OCI-M1 (cell line): ENCODE data around the gene UTP25.

ENCODE experiments used
- DNase-seq: peaks from one replicate; lab custom pipeline; 2025; lab: John Stamatoyannopoulos, UW

Gene UTP25

DNA sequence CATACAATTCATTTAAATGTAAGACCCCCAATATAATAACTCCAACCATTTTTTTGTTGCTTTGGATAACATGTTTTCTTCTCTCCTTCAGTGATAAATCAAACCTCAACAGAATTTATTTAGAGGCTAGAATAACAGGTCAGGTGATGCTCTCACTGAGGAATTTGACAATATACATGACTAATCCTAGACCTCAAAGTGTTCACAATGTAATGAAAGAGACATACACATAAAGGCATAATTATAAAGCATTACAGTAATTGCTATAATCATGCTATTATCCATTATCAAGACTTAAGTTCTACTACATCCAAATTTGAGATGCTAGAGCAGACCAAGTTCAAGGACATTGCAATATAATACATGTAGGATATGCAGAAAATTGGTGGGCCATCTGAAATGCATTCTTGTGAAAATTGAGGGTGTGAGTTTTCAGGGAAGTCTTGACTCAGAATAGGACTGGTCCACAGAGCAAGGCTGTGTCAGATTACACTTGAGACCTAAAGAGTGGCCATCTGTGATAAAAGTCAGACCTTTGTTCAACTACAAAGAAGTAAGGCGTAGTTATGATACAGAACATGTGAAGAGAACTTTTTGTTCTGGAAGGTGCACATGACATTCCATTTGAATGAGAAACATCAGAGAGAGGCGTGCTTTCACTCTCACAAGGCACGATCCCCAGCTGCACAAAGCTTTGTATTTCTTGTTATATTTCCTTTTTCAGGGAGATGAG lies 45.5 kb downstream of the UTP25 start:
- no peak for DNase-seq

DNA sequence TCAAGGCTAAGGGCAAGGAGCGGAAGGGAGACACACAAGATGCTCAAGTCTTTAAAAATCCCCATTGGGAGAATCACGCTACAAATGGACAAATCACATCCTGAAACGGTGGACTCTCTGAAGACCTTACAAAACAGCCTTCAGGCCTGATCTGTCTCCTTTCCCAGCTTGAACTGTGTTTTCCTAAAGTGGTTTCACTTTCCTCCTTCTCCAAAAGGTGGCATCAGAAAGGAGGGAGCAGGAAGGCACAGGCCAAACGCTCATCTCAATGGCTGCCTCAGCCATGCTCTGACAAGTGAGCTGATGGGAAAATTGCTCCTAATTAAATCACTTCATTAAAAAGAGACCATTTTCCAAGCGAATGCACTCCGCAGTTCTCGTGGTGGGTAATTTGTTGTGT lies 47.7 kb downstream of the UTP25 start:
- DNase-seq = peak; percentile 53

DNA sequence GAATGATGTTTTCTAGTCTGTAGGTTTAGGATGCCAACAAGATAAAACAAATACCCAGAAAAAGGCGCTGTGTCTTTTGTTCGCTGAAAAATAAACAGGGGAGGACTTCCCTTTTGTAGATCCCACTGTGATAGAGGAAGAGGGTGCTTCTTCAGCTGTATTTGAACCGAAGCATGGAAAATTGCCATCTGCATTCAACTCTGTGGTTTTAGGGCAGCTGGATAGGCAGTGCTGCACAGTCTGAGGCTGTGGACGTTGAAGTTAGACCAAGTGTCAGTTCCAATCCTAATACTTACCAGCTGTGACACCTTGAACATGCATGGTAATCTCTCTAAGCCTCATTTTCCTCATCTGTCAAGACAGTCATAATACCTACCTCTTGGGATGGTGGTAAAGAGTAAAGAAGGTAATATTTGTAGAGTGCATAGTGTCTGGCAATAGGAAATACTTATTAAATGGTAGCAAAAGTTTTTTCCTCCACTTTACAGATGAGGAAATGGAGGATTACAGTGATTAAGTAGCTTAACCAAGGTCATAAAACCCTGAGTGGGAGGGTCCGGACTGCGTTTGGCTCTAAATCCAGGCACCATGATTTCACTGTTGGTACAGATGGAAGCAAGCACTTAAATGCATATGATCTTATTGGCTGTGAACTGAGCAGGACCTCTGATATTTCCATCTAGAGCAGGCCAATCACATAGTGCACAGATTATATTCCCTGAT lies 48.5 kb downstream of the UTP25 start:
- no peak for DNase-seq

DNA sequence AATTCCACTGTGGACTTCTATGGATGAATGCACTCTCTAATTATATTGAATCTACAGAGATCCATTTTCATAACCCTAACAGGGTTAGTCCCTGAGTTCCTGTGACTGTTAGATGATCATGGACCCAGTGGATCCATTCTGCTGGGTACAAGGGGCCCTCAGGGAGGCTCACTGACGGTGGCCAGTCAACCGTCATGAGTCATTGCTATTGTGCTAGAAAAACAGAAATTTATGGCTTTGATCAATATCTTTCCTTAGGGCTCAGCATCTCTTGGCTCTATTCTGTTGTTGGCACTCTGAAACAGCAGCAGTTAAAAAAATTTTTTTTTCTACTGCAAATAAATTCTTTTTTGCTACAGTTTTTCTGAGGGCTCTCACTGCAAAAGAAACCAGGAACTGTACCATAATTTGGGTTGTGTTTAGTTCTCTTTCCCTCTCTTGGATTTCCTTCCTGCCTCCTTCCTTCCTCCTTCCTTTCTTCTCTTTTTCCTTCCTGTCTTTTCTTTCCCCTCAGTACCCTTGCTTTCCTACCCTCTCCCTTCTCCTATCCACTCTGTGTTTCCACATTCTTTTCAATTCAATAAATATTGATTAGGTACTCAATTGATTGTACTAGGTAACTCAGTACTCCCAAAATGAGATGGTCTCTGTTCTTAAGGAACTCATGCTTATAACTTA lies 49.5 kb downstream of the UTP25 start:
- DNase-seq = no peak

DNA sequence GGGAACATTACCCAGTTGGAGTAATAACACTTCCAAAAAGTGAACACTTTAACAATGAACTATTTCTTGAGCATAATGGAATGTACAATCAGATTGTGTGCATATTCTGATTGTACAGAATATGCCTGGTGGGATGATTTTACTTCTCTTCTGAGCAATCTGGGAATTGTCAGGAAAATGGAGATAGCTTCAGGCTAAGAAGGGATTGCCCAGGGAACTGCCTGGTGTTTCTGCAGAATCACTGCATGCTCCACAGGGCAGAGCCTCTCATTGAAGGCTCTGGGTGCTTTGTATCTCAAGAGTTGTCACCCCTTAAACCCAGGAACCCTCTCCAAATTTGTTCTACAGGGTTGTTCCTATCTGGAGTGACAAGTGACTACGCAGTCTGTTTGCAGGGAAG lies 51.2 kb downstream of the UTP25 start:
- no peak for DNase-seq

DNA sequence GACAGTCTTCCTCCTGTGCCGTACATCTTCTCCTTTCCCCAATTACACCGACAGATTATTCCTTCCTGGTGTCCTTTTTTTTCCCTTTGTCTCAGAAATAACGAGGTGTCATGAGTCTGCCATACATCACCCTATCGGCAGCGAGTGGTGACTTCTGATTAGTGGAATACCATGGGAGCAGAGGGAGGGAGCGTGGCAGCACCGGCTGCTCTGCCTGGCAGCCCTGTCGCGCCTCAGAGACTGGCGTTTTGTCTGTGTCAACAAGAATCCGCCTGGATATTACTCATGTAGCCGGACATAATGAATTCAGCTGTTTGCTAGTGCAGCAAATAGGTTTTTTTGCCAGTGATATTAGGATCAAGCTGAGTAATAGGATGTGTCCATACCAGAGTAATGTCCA lies 51.8 kb downstream of the UTP25 start:
- no peak for DNase-seq

DNA sequence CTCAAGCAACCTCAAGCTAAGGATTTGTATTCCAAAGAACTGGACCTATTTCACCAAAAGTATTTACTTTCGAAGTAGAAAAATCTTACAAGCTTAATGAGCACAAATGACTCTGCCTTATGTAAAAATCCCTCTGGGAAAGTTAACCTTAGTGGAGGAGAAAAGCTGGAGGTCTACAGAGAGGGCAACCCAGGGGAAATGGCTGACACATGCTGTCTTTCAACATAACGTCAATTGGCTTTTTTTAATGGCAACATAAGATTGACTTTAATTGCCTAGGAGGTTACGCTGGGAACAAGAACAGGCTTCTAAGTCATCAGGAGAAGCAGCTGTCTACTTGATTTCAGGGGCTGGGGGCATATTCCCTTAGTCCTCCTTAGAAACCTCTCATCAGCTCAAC lies 52.3 kb downstream of the UTP25 start:
- no peak for DNase-seq

DNA sequence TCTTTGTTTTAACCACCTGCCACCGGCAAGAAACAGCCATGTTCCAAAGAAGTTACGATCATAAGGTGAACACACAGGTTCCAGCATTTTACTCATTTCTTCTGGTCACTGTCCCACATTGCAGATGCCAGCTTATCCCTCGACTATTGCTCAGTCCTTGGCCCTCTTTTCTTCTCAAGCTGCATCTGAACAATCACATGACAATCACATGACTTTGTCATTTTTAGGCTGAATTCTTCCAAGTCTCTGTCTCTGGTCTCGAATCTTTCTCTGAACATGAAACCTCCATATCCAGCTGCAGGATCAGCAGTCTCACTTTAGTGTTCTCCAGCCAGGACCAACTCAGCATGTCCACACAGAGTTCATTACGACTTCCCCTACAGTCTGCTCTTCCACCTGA lies 53.8 kb downstream of the UTP25 start:
- no peak for DNase-seq

DNA sequence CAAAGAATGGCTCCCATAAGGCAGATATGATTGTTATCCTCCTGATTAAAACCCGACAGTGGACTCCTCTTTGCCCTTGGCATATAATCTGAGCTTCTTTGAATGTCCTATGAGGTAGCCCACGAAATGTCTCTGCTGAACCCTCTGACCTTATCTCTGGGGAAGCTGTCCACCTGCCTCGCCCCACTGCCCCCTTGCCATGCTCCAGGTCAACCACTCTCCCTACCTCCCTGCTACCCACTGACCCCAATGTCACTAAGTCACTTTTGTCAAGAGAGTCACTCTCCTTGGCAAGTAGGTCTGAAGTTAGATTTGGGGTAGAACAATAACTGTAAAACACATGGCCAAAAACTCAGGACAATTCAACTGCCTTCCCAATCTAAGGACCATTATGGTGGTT lies 54.5 kb downstream of the UTP25 start:
- no peak for DNase-seq

DNA sequence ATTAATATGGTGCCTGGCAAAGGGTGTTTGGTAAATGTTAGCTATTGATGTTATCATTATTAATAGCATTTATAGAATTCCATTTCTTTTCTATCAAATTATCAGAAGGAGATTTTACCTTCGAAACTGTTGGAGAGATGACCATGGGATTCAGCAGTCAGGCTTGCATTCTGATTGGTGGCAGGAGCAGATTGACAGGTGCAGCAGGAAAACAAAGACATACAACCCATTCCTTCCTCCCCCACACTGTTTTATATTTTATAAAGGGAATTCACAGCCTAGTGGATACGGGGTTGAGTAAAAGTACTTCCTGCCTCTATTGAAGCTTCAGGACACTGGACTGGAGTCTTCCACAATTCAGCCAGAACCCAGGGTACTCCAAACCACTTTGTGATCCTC lies 55.2 kb downstream of the UTP25 start:
- no peak for DNase-seq

DNA sequence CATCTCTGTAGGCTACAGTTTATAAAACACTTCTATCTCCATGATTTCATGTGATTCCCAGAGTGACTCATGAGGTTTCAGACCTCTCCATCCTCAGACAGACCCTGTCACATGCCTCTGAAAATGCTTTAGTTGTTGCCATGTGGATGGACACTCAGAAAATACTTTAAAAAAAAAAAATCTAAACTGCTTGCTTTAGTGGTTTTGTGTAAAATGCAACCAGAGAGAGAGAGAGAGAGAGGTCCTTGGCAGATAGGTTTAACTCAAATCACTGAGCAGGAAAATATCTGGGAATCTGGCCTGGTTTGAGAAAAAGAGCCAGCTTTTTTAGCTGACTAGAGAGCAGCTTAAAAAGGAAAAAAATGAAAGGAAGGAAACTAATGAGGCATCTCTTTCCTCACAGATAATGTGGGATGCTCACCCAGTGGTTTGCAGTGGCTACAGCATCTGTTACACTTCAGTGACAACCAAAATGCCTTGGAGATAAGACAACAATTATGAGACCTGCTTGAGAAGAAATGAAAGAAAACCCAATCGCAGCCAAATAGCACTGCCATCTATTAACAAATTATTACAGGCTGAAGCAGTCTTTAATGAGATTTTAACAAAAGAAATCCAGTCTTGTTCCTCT lies 55.7 kb downstream of the UTP25 start:
- DNase-seq = peak; percentile 26

DNA sequence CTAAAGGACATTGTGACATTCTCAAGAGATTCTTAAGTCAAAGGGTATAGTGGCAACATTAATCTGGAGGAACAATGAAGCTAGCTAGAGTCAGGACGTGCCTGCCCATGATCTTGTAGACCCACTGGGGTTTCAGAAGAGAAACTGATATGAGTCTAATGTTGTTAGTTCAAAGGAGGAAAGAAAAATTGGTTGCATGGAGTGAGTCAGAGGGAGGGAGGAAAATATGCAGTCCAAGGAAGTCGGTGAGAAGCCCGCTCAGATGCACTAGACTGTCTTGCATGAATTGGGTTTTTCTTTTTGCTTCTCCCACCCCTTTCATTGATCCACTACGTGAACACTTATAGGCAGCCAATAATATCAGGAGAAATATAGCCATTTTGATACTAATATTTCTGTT lies 56.5 kb downstream of the UTP25 start:
- no peak for DNase-seq

DNA sequence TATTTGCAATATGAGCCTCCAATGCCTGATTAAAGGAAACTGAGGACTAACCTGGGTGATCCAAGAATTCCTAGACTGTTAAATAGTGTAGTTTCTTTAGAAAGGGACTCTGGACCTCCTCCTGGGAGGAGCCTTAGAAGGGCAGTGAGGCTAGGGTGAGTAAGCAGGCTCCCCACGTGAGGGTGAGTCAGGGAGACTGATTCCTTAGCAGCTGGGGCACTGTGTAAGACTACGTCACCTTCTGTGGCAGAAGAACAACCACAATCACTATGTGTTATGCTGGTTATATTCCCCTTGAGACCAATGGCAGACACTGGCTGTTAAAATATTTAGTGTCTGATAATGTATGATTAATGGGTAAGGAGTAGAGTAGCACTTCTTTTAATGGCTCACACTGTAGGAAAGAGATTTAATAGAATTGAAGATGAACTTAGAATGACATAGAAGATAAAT lies 56.9 kb downstream of the UTP25 start:
- peak; percentile 90 for DNase-seq

DNA sequence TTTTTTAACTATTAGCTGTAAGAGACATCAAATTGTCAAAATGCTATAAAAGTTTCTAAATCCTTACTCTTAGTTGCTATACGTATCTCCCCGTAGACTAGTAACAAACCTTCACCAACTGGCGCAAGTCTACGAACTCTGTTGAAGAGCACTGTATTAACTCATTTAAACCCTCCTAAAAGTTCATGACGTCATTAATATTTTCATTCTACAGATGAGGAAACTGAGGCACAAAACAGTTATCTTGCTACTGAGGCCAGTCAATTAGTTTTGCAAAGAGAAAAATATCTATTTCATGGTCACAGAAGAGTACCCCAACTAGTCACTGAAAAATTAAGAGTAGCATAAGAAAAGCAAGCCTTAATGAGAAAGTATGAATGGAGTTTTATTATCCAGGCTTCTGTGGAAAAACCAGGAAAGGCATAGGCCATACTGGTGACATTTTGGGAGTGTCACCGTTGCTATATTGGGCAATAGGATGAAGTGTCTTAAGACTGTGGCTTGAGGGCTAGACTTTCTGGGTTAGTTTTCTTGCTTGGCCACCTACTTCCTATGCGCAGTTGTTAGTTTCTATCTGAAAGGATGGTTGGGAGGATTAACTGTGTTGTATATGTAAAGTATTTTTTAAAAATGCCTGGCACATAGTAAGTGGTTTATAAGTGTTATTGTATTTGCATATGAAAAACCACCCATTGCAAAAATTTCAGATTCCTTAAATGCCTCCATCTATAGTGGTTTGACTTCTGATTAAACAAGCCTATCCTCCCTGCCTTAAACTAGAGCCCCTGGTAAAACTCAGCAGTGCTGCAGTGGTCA lies 57.8 kb downstream of the UTP25 start:
- no peak for DNase-seq

DNA sequence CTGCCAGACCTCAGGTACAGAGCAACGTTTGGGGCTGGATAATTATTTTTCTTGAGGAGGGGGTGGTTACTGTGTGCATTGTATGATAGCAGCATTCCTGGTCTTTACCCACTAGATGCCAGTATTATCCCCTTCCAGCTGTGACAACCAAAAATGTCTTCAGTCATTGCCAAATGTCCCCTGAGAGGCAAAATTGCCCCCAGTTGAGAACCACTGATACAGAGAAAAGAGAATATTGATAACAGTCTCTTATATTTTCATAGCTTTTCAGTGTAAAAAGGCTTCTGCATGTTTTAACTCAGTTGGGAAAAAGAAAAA lies 58.4 kb downstream of the UTP25 start:
- DNase-seq = no peak

DNA sequence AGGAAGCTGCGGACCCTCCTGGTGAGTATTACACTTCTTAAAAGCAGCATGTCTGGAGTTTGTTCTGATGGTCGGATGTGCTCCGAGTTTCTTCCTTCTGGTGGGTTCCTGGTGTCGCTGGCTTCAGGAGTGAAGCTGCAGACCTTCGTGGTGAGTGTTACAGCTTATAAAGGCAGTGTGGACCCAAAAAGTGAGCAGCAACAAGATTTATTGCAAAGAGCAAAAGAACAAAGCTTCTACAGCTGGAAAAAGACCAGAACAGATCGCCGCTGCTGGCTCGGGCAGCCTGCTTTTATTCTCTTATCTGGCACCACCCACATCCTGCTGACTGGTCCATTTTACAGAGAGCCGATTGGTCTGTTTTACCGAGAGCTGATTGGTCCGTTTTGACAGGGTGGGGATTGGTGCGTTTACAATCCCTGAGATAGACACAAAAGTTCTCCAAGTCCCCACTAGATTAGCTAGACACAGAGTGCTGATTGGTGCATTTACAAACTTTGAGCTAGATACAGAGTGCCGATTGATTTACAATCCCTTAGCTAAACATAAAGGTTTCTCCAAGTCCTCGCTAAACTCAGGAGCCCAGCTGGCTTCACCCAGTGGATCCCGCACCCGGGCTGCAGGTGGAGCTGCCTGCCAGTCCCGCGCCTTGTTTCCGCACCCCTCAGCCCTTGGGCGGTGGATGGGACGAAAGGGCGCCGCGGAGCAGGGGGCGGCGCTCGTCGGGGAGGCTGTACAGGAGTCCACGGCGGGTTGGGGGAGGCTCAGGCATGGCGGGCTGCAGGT lies 60.7 kb downstream of the UTP25 start:
- peak; percentile 22 for DNase-seq

DNA sequence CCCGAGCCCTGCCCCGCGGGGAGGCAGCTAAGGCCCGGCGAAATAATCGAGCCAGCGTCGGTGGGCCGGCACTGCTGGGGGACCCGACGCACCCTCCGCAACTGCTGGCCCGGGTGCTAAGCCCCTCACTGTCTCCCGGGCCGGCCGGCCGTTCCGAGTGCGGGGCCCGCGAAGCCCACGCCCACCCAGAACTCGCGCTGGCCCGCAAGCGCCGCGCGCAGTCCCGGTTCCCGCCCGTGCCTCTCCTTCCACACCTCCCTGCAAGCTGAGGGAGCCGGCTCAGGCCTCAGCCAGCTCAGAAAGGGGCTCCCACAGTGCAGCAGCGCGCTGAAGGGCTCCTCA lies 61.3 kb downstream of the UTP25 start:
- no peak for DNase-seq

DNA sequence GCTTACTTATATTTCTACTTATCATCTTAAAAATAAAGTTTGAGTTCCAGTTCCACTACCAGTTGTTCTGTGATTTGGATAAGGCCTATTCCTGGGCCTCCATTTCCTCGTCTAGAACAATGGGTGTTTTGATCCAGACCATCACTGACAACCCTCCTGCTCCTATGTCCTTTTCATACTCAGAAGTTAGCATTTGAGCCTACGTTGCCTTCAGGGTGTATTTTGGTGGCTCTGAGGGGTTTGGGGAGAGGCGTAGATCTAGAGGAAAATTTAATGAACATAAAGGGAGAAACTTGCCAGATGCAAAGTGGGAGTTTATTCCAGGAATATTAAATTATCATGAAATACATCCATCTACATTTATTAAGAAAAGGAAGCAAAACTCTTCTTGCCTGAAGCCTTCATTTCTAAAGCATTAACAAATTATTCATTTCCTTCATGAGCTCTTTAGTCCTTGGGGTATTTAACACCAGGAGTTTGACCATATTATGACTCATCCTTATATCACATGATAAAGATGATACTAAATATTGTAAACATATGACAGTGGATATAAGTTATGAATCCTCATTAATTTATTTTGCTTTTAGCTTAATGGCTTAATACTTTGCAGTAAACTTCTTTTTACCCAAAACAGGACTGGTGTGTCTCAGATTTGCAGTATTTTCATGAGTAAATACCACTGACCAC lies 63.0 kb downstream of the UTP25 start:
- DNase-seq = no peak

DNA sequence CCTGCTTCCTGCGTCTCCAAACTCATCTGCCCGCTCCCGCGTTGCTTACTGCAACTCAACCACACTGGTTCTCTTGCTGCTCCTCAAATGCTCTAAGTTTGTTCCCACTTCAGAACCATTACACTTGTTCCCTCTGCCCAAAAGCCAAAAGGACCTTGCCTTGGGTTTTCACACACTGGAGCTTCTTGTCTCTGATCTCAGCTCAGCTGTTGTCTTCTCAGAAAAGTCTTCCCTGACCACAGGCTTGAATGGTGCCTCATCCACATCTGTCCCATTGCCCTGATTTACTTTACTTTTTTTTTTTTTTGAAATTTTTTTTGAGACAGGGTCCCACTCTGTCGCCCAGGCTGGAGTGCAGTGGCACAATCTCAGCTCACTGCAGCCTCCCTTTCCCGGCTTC lies 66.0 kb downstream of the UTP25 start:
- DNase-seq = no peak

DNA sequence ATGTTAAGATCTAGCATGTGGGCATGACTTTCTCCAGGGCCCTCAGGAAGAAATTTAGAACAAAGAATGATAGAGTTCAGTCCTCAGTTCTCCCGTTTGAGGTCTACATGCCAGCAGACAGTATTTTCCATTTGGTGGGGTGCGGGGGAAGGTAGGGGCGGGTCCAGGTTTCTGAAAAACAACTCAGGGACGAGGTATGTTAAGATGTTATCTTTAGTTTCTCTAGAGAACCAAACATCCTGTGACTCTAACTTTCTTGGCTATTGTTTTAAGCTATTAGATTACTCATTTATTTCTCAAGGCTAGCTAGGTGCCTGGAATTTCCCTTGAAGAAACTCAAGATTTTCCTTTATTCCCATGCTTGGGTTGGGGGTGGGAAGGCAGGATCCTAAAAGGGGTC lies 67.9 kb downstream of the UTP25 start:
- no peak for DNase-seq

DNA sequence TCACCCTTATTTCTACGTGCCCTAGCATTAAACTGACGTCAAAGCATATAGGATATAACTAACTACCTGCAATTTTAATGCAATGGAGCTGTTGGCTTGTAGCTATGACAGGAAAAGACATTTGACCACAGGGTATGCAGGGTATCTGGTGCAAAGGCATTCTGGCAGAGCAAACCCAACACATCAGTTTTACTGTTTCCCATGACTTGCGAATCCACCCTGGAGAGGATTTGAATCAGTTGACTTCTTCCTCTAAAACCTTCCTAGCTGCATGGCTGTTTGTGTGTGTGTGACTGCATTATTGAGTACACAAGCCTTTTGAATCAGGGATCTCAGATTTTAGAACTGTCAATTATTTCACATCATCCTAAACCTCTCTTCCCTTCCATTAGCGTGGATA lies 68.6 kb downstream of the UTP25 start:
- no peak for DNase-seq
